Medulla oblongata (tissue), 1 donor: Measurements from ENCODE around the gene CSF1.
"Not testable (repeated sequence)": the region's sequence is repeated elsewhere in the genome, so short reads cannot be mapped to it uniquely, and the experiment has no call there.

ENCODE experiments used
- DNase-seq: peaks from one replicate; pipeline ENCODE4 v3.0.0-alpha.2; 2015; ENCODE audit errors: extremely low spot score

The CSF1 gene

GRCh38 chr1:109910123-109910962, at the start of gene CSF1:
Gene CSF1, plus strand, starts transcription at chr1:109910849. Its CDS starts 175 bp downstream, at chr1:109911024.
- DNase-seq: peak; percentile 87

GRCh38 chr1:109861616-109862015, 49.0 kb upstream of the CSF1 start:
- not testable (repeated sequence) for DNase-seq

- no peak for DNase-seq
These were observed 47.0 kb upstream of the CSF1 start for GRCh38 chr1:109863667-109864046.

- DNase-seq: no peak
These were observed 46.4 kb upstream of the CSF1 start for GRCh38 chr1:109864047-109864822.

- peak; percentile 75 for DNase-seq
These were observed 45.6 kb upstream of the CSF1 start for GRCh38 chr1:109864930-109865612.

- no peak for DNase-seq
These were observed 44.6 kb upstream of the CSF1 start for GRCh38 chr1:109866071-109866470.

- no peak for DNase-seq
These were observed 37.1 kb upstream of the CSF1 start for GRCh38 chr1:109873278-109874175.

GRCh38 chr1:109874445-109874844, 36.2 kb upstream of the CSF1 start:
- no peak for DNase-seq

- no peak for DNase-seq
These were observed 34.8 kb upstream of the CSF1 start for GRCh38 chr1:109875874-109876273.

GRCh38 chr1:109876617-109877316, 33.9 kb upstream of the CSF1 start:
- no peak for DNase-seq

GRCh38 chr1:109877317-109877771, 33.3 kb upstream of the CSF1 start:
- DNase-seq: peak; percentile 84

GRCh38 chr1:109877776-109878175, 32.9 kb upstream of the CSF1 start:
- no peak for DNase-seq

- no peak for DNase-seq
These were observed 32.0 kb upstream of the CSF1 start for GRCh38 chr1:109878531-109879104.

- not testable (repeated sequence) for DNase-seq
These were observed 31.3 kb upstream of the CSF1 start for GRCh38 chr1:109879371-109879770.

- DNase-seq: no peak
These were observed 30.6 kb upstream of the CSF1 start for GRCh38 chr1:109879881-109880525.

GRCh38 chr1:109880971-109881894, 29.4 kb upstream of the CSF1 start:
- no peak for DNase-seq

- no peak for DNase-seq
These were observed 28.8 kb upstream of the CSF1 start for GRCh38 chr1:109881906-109882287.
